A549 (cell line): Measurements from ENCODE around the gene CC2D2A. TPM values are rescaled to one million over a fixed set of nuclear protein-coding genes. Genes with fewer than 3 reads are reported as not detected.

Experiments used
- ATAC-seq, 2 experiments: fragments of 200-7000 bp in 1 of 2; fragments of >200 bp in 1 of 2; cut with Nextera tagmentation in 1 of 2; cut with Tn5 transposase in 1 of 2; 3 replicates each; pipeline versions ENCODE4 v1.8.0 to v1.9.1; 2018 to 2020; ENCODE audit warnings: mild to moderate bottlenecking in 1 of 2, moderate library complexity in 1 of 2
- CTCF ChIA-PET: fragments of 300-600 bp; sonication (Branson Sonifier 250); formaldehyde crosslinking; extraction: SDS; loops from one replicate; lab custom pipeline; 2021; ENCODE audit warnings: antibody characterized with exemption, inconsistent platforms; lab: Yijun Ruan, JAX
- POLR2A ChIA-PET: fragments of 350-600 bp; formaldehyde crosslinking; extraction: SDS; loops from one replicate; lab custom pipeline; 2021; ENCODE audit warnings: antibody characterized with exemption, inconsistent platforms; lab: Yijun Ruan, JAX
- DNase-seq, 2 experiments: peaks; one replicate each; pipeline versions ENCODE4 v3.0.0 to v3.0.0-alpha.2; 2011 to 2016; ENCODE audit warnings: low read depth in 1 of 2, low spot score in 1 of 2
- FAIRE-seq: peaks from 2 replicates; lab custom pipeline; 2011; peaks lifted over from hg19 to GRCh38; lab: Jason Lieb, UNC
- H3K27ac ChIP-seq, 2 experiments: fragments of >200 bp; sonication (Bioruptor Twin); formaldehyde crosslinking; 3 replicates each; pipeline ENCODE4 v1.5.1; 2016 to 2017
- H3K4me1 ChIP-seq: fragments of >200 bp; sonication (Bioruptor Twin); formaldehyde crosslinking; 3 replicates; pipeline ENCODE4 v1.6.1; 2016
- H3K4me2 ChIP-seq: fragments of >200 bp; sonication (Bioruptor Twin); formaldehyde crosslinking; 3 replicates; pipeline ENCODE4 v1.6.1; 2016
- H3K4me3 ChIP-seq: fragments of >200 bp; sonication (Bioruptor Twin); formaldehyde crosslinking; 3 replicates; pipeline ENCODE4 v1.5.1; 2016
- H3K9me3 ChIP-seq: fragments of >200 bp; sonication (Bioruptor Twin); formaldehyde crosslinking; 3 replicates; pipeline ENCODE4 v1.6.1; 2016
- BCL3 ChIP-seq: fragments of >200 bp; sonication (Bioruptor Twin); formaldehyde crosslinking; IDR thresholded peaks from 3 replicates; pipeline ENCODE4 v1.6.1; 2016
- CEBPB ChIP-seq, 2 experiments: fragments of >200 bp in 1 of 2; sonication (Bioruptor Twin) in 1 of 2; formaldehyde crosslinking in 1 of 2; IDR thresholded peaks; 2 replicates each; pipeline ENCODE4 v1.6.1; 2012 to 2016
- EHF ChIP-seq: fragments of 250-450 bp; sonication (Bioruptor Pico); IDR thresholded peaks from 2 replicates; pipeline ENCODE4 v1.5.0; 2020; ENCODE audit warnings: mild to moderate bottlenecking
- EHMT2 ChIP-seq: fragments of 200-600 bp; sonication (generic); IDR thresholded peaks from 2 replicates; pipeline ENCODE4 v1.6.1; 2016; ENCODE audit warnings: antibody characterized with exemption, low read depth, mild to moderate bottlenecking, moderate library complexity
- ESRRA ChIP-seq: fragments of 150-350 bp; IDR thresholded peaks from 2 replicates; pipeline ENCODE4 v1.6.1; 2014; ENCODE audit warnings: mild to moderate bottlenecking, low read length, borderline replicate concordance
- FOSB ChIP-seq: fragments of 250-450 bp; sonication (Bioruptor Pico); IDR thresholded peaks from 2 replicates; pipeline ENCODE4 v1.5.0; 2020; ENCODE audit warnings: mild to moderate bottlenecking, moderate library complexity
- FOSL2 ChIP-seq, 2 experiments: fragments of 450-650 bp in 1 of 2; fragments of >200 bp in 1 of 2; sonication (Bioruptor Twin) in 1 of 2; formaldehyde crosslinking; IDR thresholded peaks; 2 replicates each; pipeline versions ENCODE4 v1.5.0 to v1.6.1; 2016 to 2020; ENCODE audit warnings: mild to moderate bottlenecking in 1 of 2, moderate library complexity in 1 of 2
- FOXS1 ChIP-seq: fragments of 250-450 bp; sonication (Bioruptor Pico); IDR thresholded peaks from 2 replicates; pipeline ENCODE4 v1.5.0; 2020; ENCODE audit warnings: mild to moderate bottlenecking, moderate library complexity
- HEYL ChIP-seq: fragments of 250-450 bp; sonication (Bioruptor Pico); IDR thresholded peaks from 2 replicates; pipeline ENCODE4 v1.8.0; 2021; ENCODE audit warnings: mild to moderate bottlenecking, moderate library complexity
- HOXB13 ChIP-seq: fragments of 250-450 bp; sonication (Bioruptor Pico); IDR thresholded peaks from 2 replicates; pipeline ENCODE4 v1.5.0; 2020; ENCODE audit warnings: low read depth, mild to moderate bottlenecking, moderate library complexity
- MAZ ChIP-seq: fragments of 150-350 bp; IDR thresholded peaks from 2 replicates; pipeline ENCODE4 v1.6.1; 2014; ENCODE audit warnings: antibody characterized with exemption, low read depth, low read length, borderline replicate concordance
- MYC ChIP-seq: IDR thresholded peaks from 2 replicates; pipeline ENCODE4 v1.6.1; 2012; ENCODE audit warnings: mild to moderate bottlenecking, inconsistent platforms, low read length, improper control_type of control experiment, borderline replicate concordance
- NFE2L2 ChIP-seq: fragments of 150-350 bp; conservative IDR thresholded peaks from 2 replicates; pipeline ENCODE4 v1.6.1; 2014; ENCODE audit warnings: low read length
- PHF8 ChIP-seq: fragments of 200-600 bp; sonication (generic); IDR thresholded peaks from 2 replicates; pipeline ENCODE4 v1.6.1; 2016; ENCODE audit warnings: low read depth, mild to moderate bottlenecking, antibody characterized with exemption, moderate library complexity, borderline replicate concordance
- POLR2A ChIP-seq: IDR thresholded peaks from 2 replicates; pipeline ENCODE4 v1.6.1; 2012; ENCODE audit warnings: mild to moderate bottlenecking, low read length
- POLR2AphosphoS2 ChIP-seq: conservative IDR thresholded peaks from 2 replicates; pipeline ENCODE4 v1.6.1; 2012; ENCODE audit warnings: low read length, improper control_type of control experiment, inconsistent platforms
- RAD21 ChIP-seq, 2 experiments: fragments of >200 bp in 1 of 2; sonication (Bioruptor Twin) in 1 of 2; formaldehyde crosslinking in 1 of 2; IDR thresholded peaks in 1 of 2; conservative IDR thresholded peaks in 1 of 2; 2 replicates in 1 of 2; 3 replicates in 1 of 2; pipeline ENCODE4 v1.6.1; 2012 to 2018; ENCODE audit warnings: inconsistent platforms in 1 of 2
- RARB ChIP-seq: fragments of 250-450 bp; sonication (Bioruptor Pico); IDR thresholded peaks from 2 replicates; pipeline ENCODE4 v1.8.0; 2021; ENCODE audit warnings: mild to moderate bottlenecking, moderate library complexity
- RCOR1 ChIP-seq: fragments of 150-350 bp; IDR thresholded peaks from 2 replicates; pipeline ENCODE4 v1.6.1; 2014; ENCODE audit warnings: antibody characterized with exemption, low read length, low read depth
- RNF2 ChIP-seq: fragments of 200-600 bp; sonication (generic); IDR thresholded peaks from 2 replicates; pipeline ENCODE4 v1.6.1; 2016; ENCODE audit warnings: low read depth, mild to moderate bottlenecking, antibody characterized with exemption, moderate library complexity, borderline replicate concordance
- SREBF2 ChIP-seq: fragments of 450-650 bp; IDR thresholded peaks from 2 replicates; pipeline ENCODE4 v1.6.1; 2014; ENCODE audit warnings: mild to moderate bottlenecking, moderate library complexity
- USF2 ChIP-seq: fragments of 450-650 bp; IDR thresholded peaks from 2 replicates; pipeline ENCODE4 v1.6.1; 2014; ENCODE audit warnings: antibody characterized with exemption
- ZC3H11A ChIP-seq: fragments of 450-650 bp; IDR thresholded peaks from 2 replicates; pipeline ENCODE4 v1.6.1; 2014; ENCODE audit warnings: antibody characterized with exemption, mild to moderate bottlenecking
- WGBS: methylation state at CpG from one replicate; pipeline ENCODE4 v1.1.6; 2017; ENCODE audit errors: missing lambda C conversion rate; 5-methylcytosine and 5-hydroxymethylcytosine counted together
- polyA plus RNA-seq, 4 experiments: library from polyadenylated mRNA; depleted of rRNA in 3 of 4; stranded (reverse); fragments of >200 nt; fragmentation: RNase III in 1 of 4; extraction: RNeasy Plus Mini Kit Qiagen cat#74134 plus additional on column Dnase treatment in 1 of 4; gene quantifications; 2 replicates in 3 of 4; 3 replicates in 1 of 4; pipeline ENCODE4 v1.2.3, GENCODE V29; 2011 to 2017
- TF ChIP-seq, protein P1 (sequence below): fragments of 250-450 bp; sonication (Bioruptor Pico); IDR thresholded peaks from 2 replicates; pipeline ENCODE4 v1.5.0; 2020; ENCODE audit warnings: low read depth, mild to moderate bottlenecking, moderate library complexity
- TF ChIP-seq, protein P2 (sequence below): fragments of >200 bp; sonication (Bioruptor Twin); formaldehyde crosslinking; IDR thresholded peaks from 2 replicates; pipeline ENCODE4 v1.6.1; 2016

Gene CC2D2A
- polyA plus RNA-seq, 2 of the 4 experiments (the other 2 are of a cell fraction): 10.7 to 18.8 TPM

- TF ChIP-seq RAD21 (conservative IDR thresholded peaks at IDR 0.05 in 1 of 2, IDR thresholded peaks at IDR 0.05 in 1 of 2) (no peak), RARB (no peak), HOXB13 (CRISPR knock-in tag) (no peak), EHMT2 (no peak), EHF (no peak), USF2 (no peak), POLR2A (no peak), CEBPB (IDR thresholded peaks at IDR 0.05) (no peak), SREBF2 (no peak), NFE2L2 (no peak), RCOR1 (no peak), BCL3 (no peak), FOSL2 (IDR thresholded peaks at IDR 0.05) (no peak), FOSL2 (CRISPR knock-in tag; IDR thresholded peaks at IDR 0.05) (no peak), MAZ (no peak), ZC3H11A (no peak)
- TF ChIP-seq, protein P1, sequence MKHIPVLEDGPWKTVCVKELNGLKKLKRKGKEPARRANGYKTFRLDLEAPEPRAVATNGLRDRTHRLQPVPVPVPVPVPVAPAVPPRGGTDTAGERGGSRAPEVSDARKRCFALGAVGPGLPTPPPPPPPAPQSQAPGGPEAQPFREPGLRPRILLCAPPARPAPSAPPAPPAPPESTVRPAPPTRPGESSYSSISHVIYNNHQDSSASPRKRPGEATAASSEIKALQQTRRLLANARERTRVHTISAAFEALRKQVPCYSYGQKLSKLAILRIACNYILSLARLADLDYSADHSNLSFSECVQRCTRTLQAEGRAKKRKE (CRISPR knock-in tag): no peak
- TF ChIP-seq, protein P2, sequence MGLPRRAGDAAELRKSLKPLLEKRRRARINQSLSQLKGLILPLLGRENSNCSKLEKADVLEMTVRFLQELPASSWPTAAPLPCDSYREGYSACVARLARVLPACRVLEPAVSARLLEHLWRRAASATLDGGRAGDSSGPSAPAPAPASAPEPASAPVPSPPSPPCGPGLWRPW: no peak
- CTCF ChIA-PET: interaction anchor here (1.3 kb wide), 1 partner anchor 286 kb away, joined by 3 read pairs; no protein-coding TSS in a partner anchor
These were observed 23.7 kb downstream of the CC2D2A start for GRCh38 chr4:15493411-15493810.

DNA sequence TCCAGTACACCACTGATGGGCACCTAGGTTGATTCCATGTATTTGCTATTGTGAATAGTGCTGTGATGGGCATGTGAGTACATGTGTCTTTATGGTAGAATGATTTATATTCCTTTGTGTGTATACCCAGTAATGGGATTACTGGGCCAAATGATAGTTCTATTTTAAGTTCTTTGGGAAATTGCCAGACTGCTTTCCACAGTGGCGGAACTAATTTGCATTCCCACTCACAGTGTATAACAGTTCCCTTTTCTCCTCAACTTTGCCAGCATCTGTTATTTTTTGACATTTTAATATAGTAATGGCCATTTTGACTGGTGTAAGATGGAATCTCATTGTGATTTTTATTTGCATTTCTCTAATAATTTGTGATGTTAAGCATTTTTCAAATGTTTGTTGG is 25.9 kb downstream of the CC2D2A start:
- H3K4me1 ChIP-seq: no peaks in the 10 kb centered on the region
- FAIRE-seq: no peak
- no peak overlapping the region for H3K27ac ChIP-seq
- 100% methylated on average over 1 of the region's 1 CpG for WGBS
- ChIA-PET POLR2A (no interaction called here), CTCF (interaction anchor here (1.0 kb wide), 1 partner anchor 14 kb away, joined by 3 read pairs; no protein-coding TSS in a partner anchor)
- no peak overlapping the region for H3K4me2 ChIP-seq
- peaks cover 13% of the 10 kb centered on the region; the same call in 1 of the 3 replicates for H3K9me3 ChIP-seq
- ATAC-seq: no peak
- H3K4me3 ChIP-seq: no peak overlapping the region
- DNase-seq: no peak
- TF ChIP-seq HEYL (CRISPR knock-in tag): no peak
- TF ChIP-seq MYC: no peak
- no peak for TF ChIP-seq POLR2AphosphoS2
- no peak for TF ChIP-seq ESRRA
- TF ChIP-seq RARB: no peak
- no peak for TF ChIP-seq RAD21 (conservative IDR thresholded peaks at IDR 0.05 in 1 of 2, IDR thresholded peaks at IDR 0.05 in 1 of 2)
- no peak for TF ChIP-seq PHF8
- TF ChIP-seq EHMT2: no peak
- no peak for TF ChIP-seq FOXS1 (CRISPR knock-in tag)
- TF ChIP-seq FOSB (CRISPR knock-in tag): no peak
- TF ChIP-seq, protein P2: no peak
- TF ChIP-seq RNF2: no peak
- no peak for TF ChIP-seq NFE2L2

More at GRCh38 chr4:15493411-15493810, 23.7 kb downstream of the CC2D2A start:
- no peak overlapping the region for H3K4me3 ChIP-seq
- no peak overlapping the region for H3K27ac ChIP-seq
- H3K4me1 ChIP-seq: no peaks in the 10 kb centered on the region
- POLR2A ChIA-PET: interaction anchor here (0.6 kb wide), 1 partner anchor 286 kb away, joined by 4 read pairs; no protein-coding TSS in a partner anchor
- ATAC-seq: no peak
- H3K9me3 ChIP-seq: peaks cover 13% of the 10 kb centered on the region; the same call in 1 of the 3 replicates
- FAIRE-seq: no peak
- no peak for DNase-seq
- H3K4me2 ChIP-seq: no peak overlapping the region
